HUES64 (cell line): ENCODE data around the gene UST.
"Not testable (repeated sequence)": the region's sequence is repeated elsewhere in the genome, so short reads cannot be mapped to it uniquely, and the experiment has no call there.

Source experiments
- H3K27ac ChIP-seq: 2 replicates; pipeline ENCODE4 v1.7.0; 2013; ENCODE audit warnings: low read depth, low read length, inconsistent platforms
- H3K27me3 ChIP-seq: 2 replicates; pipeline ENCODE4 v1.6.1; 2013; ENCODE audit warnings: mild to moderate bottlenecking, low read length; ENCODE audit not compliant: insufficient read depth
- H3K36me3 ChIP-seq: 2 replicates; pipeline ENCODE4 v1.6.1; 2013; ENCODE audit warnings: mild to moderate bottlenecking, low read length; ENCODE audit not compliant: insufficient read depth
- H3K4me1 ChIP-seq: 2 replicates; pipeline ENCODE4 v1.6.1; 2013; ENCODE audit warnings: mild to moderate bottlenecking, low read length, moderate library complexity; ENCODE audit not compliant: insufficient read depth
- H3K4me3 ChIP-seq: 2 replicates; pipeline ENCODE4 v1.5.1; 2013; ENCODE audit warnings: mild to moderate bottlenecking, low read length, moderate library complexity
- H3K9ac ChIP-seq: 2 replicates; pipeline ENCODE4 v1.6.1; 2013; ENCODE audit warnings: mild to moderate bottlenecking, low read depth, low read length
- H3K9me3 ChIP-seq: 2 replicates; pipeline ENCODE4 v1.6.1; 2013; ENCODE audit warnings: low read depth, low read length; ENCODE audit not compliant: insufficient read depth
- WGBS: fragments of 150-250, 120-280 bp; methylation state at CpG from one replicate; pipeline ENCODE4 v1.1.7; 2013; ENCODE audit warnings: missing lambda C conversion rate; 5-methylcytosine and 5-hydroxymethylcytosine counted together

The UST gene

GRCh38 chr6:148769304-148769968 is 22.6 kb downstream of the UST start:
- Histone ChIP-seq H3K27me3 (no peaks in the 10 kb centered on the region), H3K9ac (no peak overlapping the region), H3K27ac (peak overlapping the region; percentile 5; the same call in 1 of the 2 replicates), H3K36me3 (no peaks in the 10 kb centered on the region), H3K4me1 (peaks cover 45% of the 10 kb centered on the region), H3K4me3 (no peak overlapping the region), H3K9me3 (no peaks in the 10 kb centered on the region)
- WGBS = 85% methylated on average over 2 of the region's 4 CpGs

GRCh38 chr6:148770408-148771211 is 23.8 kb downstream of the UST start:
- Histone ChIP-seq H3K4me1 (peaks cover 44% of the 10 kb centered on the region), H3K36me3 (no peaks in the 10 kb centered on the region), H3K9ac (no peak overlapping the region), H3K27ac (no peak overlapping the region; the same call in 1 of the 2 replicates), H3K27me3 (no peaks in the 10 kb centered on the region), H3K9me3 (no peaks in the 10 kb centered on the region), H3K4me3 (no peak overlapping the region)
- WGBS = 83% methylated on average over 8 of the region's 8 CpGs

GRCh38 chr6:148771212-148771601 is 24.4 kb downstream of the UST start:
- H3K9ac ChIP-seq = no peak overlapping the region
- no peak overlapping the region for H3K4me3 ChIP-seq
- no peaks in the 10 kb centered on the region for H3K27me3 ChIP-seq
- no peaks in the 10 kb centered on the region for H3K36me3 ChIP-seq
- peaks cover 41% of the 10 kb centered on the region for H3K4me1 ChIP-seq
- 97% methylated on average over 3 of the region's 3 CpGs for WGBS
- no peaks in the 10 kb centered on the region for H3K9me3 ChIP-seq
- H3K27ac ChIP-seq = no peak overlapping the region

- no peaks in the 10 kb centered on the region for H3K36me3 ChIP-seq
- 92% methylated on average over 6 of the region's 6 CpGs for WGBS
- no peaks in the 10 kb centered on the region for H3K9me3 ChIP-seq
These were observed 25.2 kb downstream of the UST start for GRCh38 chr6:148771896-148772554.

GRCh38 chr6:148775161-148775560 is 28.3 kb downstream of the UST start:
- WGBS = 88% methylated on average over 6 of the region's 6 CpGs
- H3K27me3 ChIP-seq = no peaks in the 10 kb centered on the region
- H3K27ac ChIP-seq = no peak overlapping the region
- H3K4me3 ChIP-seq = no peak overlapping the region
- no peaks in the 10 kb centered on the region for H3K9me3 ChIP-seq
- H3K36me3 ChIP-seq = no peaks in the 10 kb centered on the region
- no peak overlapping the region for H3K9ac ChIP-seq
- peaks cover 16% of the 10 kb centered on the region for H3K4me1 ChIP-seq

More at GRCh38 chr6:148771896-148772554, 25.2 kb downstream of the UST start:
- H3K4me3 ChIP-seq = no peak overlapping the region
- H3K9ac ChIP-seq = no peak overlapping the region
- no peak overlapping the region for H3K27ac ChIP-seq
- H3K4me1 ChIP-seq = peaks cover 41% of the 10 kb centered on the region
- H3K27me3 ChIP-seq = no peaks in the 10 kb centered on the region

GRCh38 chr6:148776321-148777308 is 29.8 kb downstream of the UST start:
- no peak overlapping the region for H3K9ac ChIP-seq
- no peak overlapping the region for H3K4me3 ChIP-seq
- no peaks in the 10 kb centered on the region for H3K27me3 ChIP-seq
- H3K27ac ChIP-seq = no peak overlapping the region
- peaks cover 12% of the 10 kb centered on the region for H3K4me1 ChIP-seq
- 85% methylated on average over 15 of the region's 15 CpGs for WGBS
- no peaks in the 10 kb centered on the region for H3K9me3 ChIP-seq
- no peaks in the 10 kb centered on the region for H3K36me3 ChIP-seq

- H3K9me3 ChIP-seq = no peaks in the 10 kb centered on the region
- H3K4me3 ChIP-seq = no peak overlapping the region
- H3K27me3 ChIP-seq = no peaks in the 10 kb centered on the region
- no peak overlapping the region for H3K27ac ChIP-seq
- WGBS = 94% methylated on average over 5 of the region's 6 CpGs
- H3K9ac ChIP-seq = no peak overlapping the region
- peaks cover 12% of the 10 kb centered on the region; the same call in 1 of the 2 replicates for H3K4me1 ChIP-seq
- H3K36me3 ChIP-seq = 0 out of 2 replicates have a peak, but pooled peaks cover 4% of the 10 kb centered on the region
These were observed 32.3 kb downstream of the UST start for GRCh38 chr6:148779142-148779562.

GRCh38 chr6:148780423-148780822 is 33.6 kb downstream of the UST start:
- peaks cover 12% of the 10 kb centered on the region; the same call in 1 of the 2 replicates for H3K4me1 ChIP-seq
- H3K4me3 ChIP-seq, H3K9ac ChIP-seq, H3K27ac ChIP-seq, H3K9me3 ChIP-seq, H3K27me3 ChIP-seq, H3K36me3 ChIP-seq: not testable (repeated sequence)
- 100% methylated on average over 1 of the region's 1 CpG for WGBS

GRCh38 chr6:148780918-148781436 is 34.1 kb downstream of the UST start:
- peaks cover 12% of the 10 kb centered on the region; the same call in 1 of the 2 replicates for H3K4me1 ChIP-seq
- H3K9me3 ChIP-seq = no peaks in the 10 kb centered on the region
- H3K36me3 ChIP-seq = 0 out of 2 replicates have a peak, but pooled peaks cover 4% of the 10 kb centered on the region
- no peak overlapping the region for H3K4me3 ChIP-seq
- WGBS = 93% methylated on average over 7 of the region's 7 CpGs
- no peak overlapping the region for H3K27ac ChIP-seq
- no peak overlapping the region for H3K9ac ChIP-seq
- no peaks in the 10 kb centered on the region for H3K27me3 ChIP-seq

- H3K9me3 ChIP-seq = peaks cover 9% of the 10 kb centered on the region
- no peaks in the 10 kb centered on the region for H3K27me3 ChIP-seq
- no peak overlapping the region for H3K4me3 ChIP-seq
- H3K36me3 ChIP-seq = no peaks in the 10 kb centered on the region
- no peak overlapping the region for H3K27ac ChIP-seq
- WGBS = 93% methylated on average over 11 of the region's 11 CpGs
- H3K4me1 ChIP-seq = peaks cover 10% of the 10 kb centered on the region
- no peak overlapping the region for H3K9ac ChIP-seq
These were observed 43.1 kb downstream of the UST start for GRCh38 chr6:148789948-148790347.
